Spleen (tissue), 13 donors: ENCODE data around the gene DDX54. TPM values are rescaled to one million over a fixed set of nuclear protein-coding genes. Genes with fewer than 3 reads are reported as not detected.

Source experiments
- DNase-seq: peaks from one replicate; pipeline ENCODE4 v3.0.0-alpha.2; 2020
- H3K27ac ChIP-seq, 8 donors: fragments of 200-600 bp; sonication (generic) in 7 of 8; 1 replicate in 4 of 8; 2 replicates in 4 of 8; pipeline versions ENCODE4 v1.5.0 to v1.8.0; 2016 to 2021; ENCODE audit warnings: inconsistent platforms in 4 of 8, mild to moderate bottlenecking in 4 of 8, moderate library complexity in 1 of 8
- H3K27me3 ChIP-seq, 7 donors: fragments of 200-600 bp; sonication (generic) in 6 of 7; replicated peaks in 1 of 7; 1 replicate in 4 of 7; 2 replicates in 3 of 7; pipeline versions ENCODE4 v1.5.0 to v1.8.0; 2016 to 2021; ENCODE audit warnings: inconsistent platforms in 3 of 7, mild to moderate bottlenecking in 1 of 7
- H3K36me3 ChIP-seq, 6 donors: fragments of 200-600 bp; sonication (generic) in 5 of 6; 1 replicate in 4 of 6; 2 replicates in 2 of 6; pipeline versions ENCODE4 v1.5.0 to v1.8.0; 2016 to 2021; ENCODE audit warnings: inconsistent platforms in 2 of 6
- H3K4me1 ChIP-seq, 6 donors: fragments of 200-600 bp; sonication (generic) in 5 of 6; 1 replicate in 3 of 6; 2 replicates in 3 of 6; pipeline versions ENCODE4 v1.5.0 to v1.8.0; 2016 to 2021; ENCODE audit warnings: inconsistent platforms in 3 of 6
- H3K4me3 ChIP-seq, 8 donors: fragments of 200-600 bp; sonication (generic) in 7 of 8; 1 replicate in 4 of 8; 2 replicates in 4 of 8; pipeline versions ENCODE4 v1.5.0 to v1.8.0; 2016 to 2021; ENCODE audit warnings: inconsistent platforms in 4 of 8, mild to moderate bottlenecking in 4 of 8, moderate library complexity in 2 of 8
- H3K9me3 ChIP-seq, 8 donors: fragments of 200-600 bp; sonication (generic) in 7 of 8; 1 replicate in 4 of 8; 2 replicates in 4 of 8; pipeline versions ENCODE4 v1.5.0 to v1.8.0; 2016 to 2021; ENCODE audit warnings: inconsistent platforms in 4 of 8
- CTCF ChIP-seq, 11 experiments: fragments of 200-600 bp in 7 of 11; fragments of 450-650 bp in 4 of 11; sonication (generic) in 4 of 11; IDR thresholded peaks in 8 of 11; conservative IDR thresholded peaks in 3 of 11; 1 replicate in 7 of 11; 2 replicates in 4 of 11; pipeline versions ENCODE4 v1.4.0 to v1.8.0; 2016 to 2021; ENCODE audit warnings: antibody characterized with exemption in 11 of 11, inconsistent platforms in 4 of 11, mild to moderate bottlenecking in 1 of 11
- POLR2A ChIP-seq, 3 donors: fragments of 450-650 bp; IDR thresholded peaks; one replicate each; pipeline ENCODE4 v1.5.1; 2017; ENCODE audit warnings: antibody characterized with exemption in 3 of 3, mild to moderate bottlenecking in 1 of 3
- POLR2AphosphoS5 ChIP-seq, 3 donors: sonication (generic); formaldehyde crosslinking; IDR thresholded peaks; one replicate each; pipeline ENCODE4 v1.5.1; 2017; ENCODE audit warnings: antibody characterized with exemption in 3 of 3
- WGBS, 5 donors: extraction: QIAGEN DNeasy Blood & Tissue Kit in 3 of 5; methylation state at CpG; one replicate each; pipeline versions ENCODE4 v1.1.5 to v1.1.7; 2013 to 2018; 5-methylcytosine and 5-hydroxymethylcytosine counted together
- intact Hi-C: fragments of 100-400 bp; cut with DNase I; formaldehyde crosslinking; loops from one replicate; pipeline ENCODE4 v1.15.0; 2023; ENCODE audit warnings: low total_unique reads
- long read RNA-seq, 2 donors: transcript quantifications; one replicate each; lab custom pipeline, GENCODE V29; 2026
- polyA plus RNA-seq, 3 donors: library from polyadenylated mRNA; stranded (reverse); fragments of 200-250 nt; gene quantifications; one replicate each; pipeline ENCODE4 v1.2.1, GENCODE V29; 2013
- total RNA-seq, 7 donors: library from RNA; depleted of rRNA in 3 of 7; stranded (reverse); fragments of >200 nt in 3 of 7; fragmentation: NEBNext Ultra II Directional in 4 of 7; extraction: Animal tissue kit (Norgen Biotek cat#: 25700) in 4 of 7; gene quantifications; one replicate each; pipeline versions ENCODE4 v1.1.0 to v1.2.1, GENCODE V29; 2016 to 2021
- donor health status: healthy with polysubstance abuse.
- donor health status: DM: no; HTN: no; CAD: no; lungs with moderate emphysema.
- donor health status: DM: no; HTN: no; CAD: no.
- donor health status: Bipolar disorder and iron deficiency.
- donor health status: healthy.
- donor health status: DM: no; HTN: no; CAD: no.
- donor health status: DM: yes; HTN: yes; CAD: no.

DDX54 gene, protein sequence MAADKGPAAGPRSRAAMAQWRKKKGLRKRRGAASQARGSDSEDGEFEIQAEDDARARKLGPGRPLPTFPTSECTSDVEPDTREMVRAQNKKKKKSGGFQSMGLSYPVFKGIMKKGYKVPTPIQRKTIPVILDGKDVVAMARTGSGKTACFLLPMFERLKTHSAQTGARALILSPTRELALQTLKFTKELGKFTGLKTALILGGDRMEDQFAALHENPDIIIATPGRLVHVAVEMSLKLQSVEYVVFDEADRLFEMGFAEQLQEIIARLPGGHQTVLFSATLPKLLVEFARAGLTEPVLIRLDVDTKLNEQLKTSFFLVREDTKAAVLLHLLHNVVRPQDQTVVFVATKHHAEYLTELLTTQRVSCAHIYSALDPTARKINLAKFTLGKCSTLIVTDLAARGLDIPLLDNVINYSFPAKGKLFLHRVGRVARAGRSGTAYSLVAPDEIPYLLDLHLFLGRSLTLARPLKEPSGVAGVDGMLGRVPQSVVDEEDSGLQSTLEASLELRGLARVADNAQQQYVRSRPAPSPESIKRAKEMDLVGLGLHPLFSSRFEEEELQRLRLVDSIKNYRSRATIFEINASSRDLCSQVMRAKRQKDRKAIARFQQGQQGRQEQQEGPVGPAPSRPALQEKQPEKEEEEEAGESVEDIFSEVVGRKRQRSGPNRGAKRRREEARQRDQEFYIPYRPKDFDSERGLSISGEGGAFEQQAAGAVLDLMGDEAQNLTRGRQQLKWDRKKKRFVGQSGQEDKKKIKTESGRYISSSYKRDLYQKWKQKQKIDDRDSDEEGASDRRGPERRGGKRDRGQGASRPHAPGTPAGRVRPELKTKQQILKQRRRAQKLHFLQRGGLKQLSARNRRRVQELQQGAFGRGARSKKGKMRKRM
- 10 to 100 TPM; 44.4 to 73.1 (median 59.8) TPM for total RNA-seq
- polyA plus RNA-seq: 10 to 100 TPM; 47.9 to 80.3 (median 69.9) TPM
- long read RNA-seq, donor 1, full-length matches to known transcripts: 2 of 2 reads
- long read RNA-seq, donor 1, partial matches to known transcripts: 0 of 2 reads
- long read RNA-seq, donor 1, other reads (novel, unspliced or antisense): 0 of 2 reads
- long read RNA-seq, donor 2, full-length matches to known transcripts: 10 of 15 reads
- long read RNA-seq, donor 2, partial matches to known transcripts: 5 of 15 reads
- long read RNA-seq, donor 2, other reads (novel, unspliced or antisense): 0 of 15 reads

- TF ChIP-seq CTCF (IDR thresholded peaks at IDR 0.05 in 8 of 11, conservative IDR thresholded peaks at IDR 0.05 in 3 of 11) (peak in 1 of 11 experiments; percentile 9), POLR2AphosphoS5 (IDR thresholded peaks at IDR 0.05) (peak; percentile 87 to 93 (median 88)), POLR2A (IDR thresholded peaks at IDR 0.05) (peak in 2 of 3 donors; percentile 42 to 68)
- Histone ChIP-seq H3K27ac (peak within 1 kb of the TSS; percentile 93 to 99 (median 96)), H3K4me3 (peak within 1 kb of the TSS; percentile 89 to 100 (median 100)), H3K4me1 (peaks cover 19 to 61% (median 38%) of the 10 kb centered on the region in 6 donors), H3K36me3 (peaks cover 1 to 49% (median 17%) of the 10 kb centered on the region in 6 donors), H3K27me3 (no peaks in the 10 kb centered on the region), H3K9me3 (no peaks in the 10 kb centered on the region)
- intact Hi-C loops: no loop called here
- WGBS, 5 donors: 0 to 1% (median 0%) methylated on average over 40 to 89 of the region's 89 CpGs
- peak; percentile 95 for DNase-seq
Observed at GRCh38 chr12:113185180-113186032, at the start of gene DDX54, which contains the start of gene RITA1. Gene DDX54, minus strand, starts transcription at chr12:113185478. Its CDS starts 27 bp downstream, at chr12:113185451. Gene RITA1, plus strand, starts transcription at chr12:113185721. Its CDS starts 1,026 bp downstream, at chr12:113186747.

GRCh38 chr12:113234483-113234882, 49.2 kb upstream of the DDX54 start:
- WGBS, 5 donors: 91 to 97% (median 95%) methylated on average over 4 of the region's 4 CpGs
- peaks cover 49 to 100% (median 78%) of the 10 kb centered on the region in 6 donors for H3K4me1 ChIP-seq
- H3K36me3 ChIP-seq: peaks cover 0 to 64% (median 14%) of the 10 kb centered on the region in 6 donors
- H3K4me3 ChIP-seq: no peak overlapping the region
- TF ChIP-seq CTCF (IDR thresholded peaks at IDR 0.05 in 8 of 11, conservative IDR thresholded peaks at IDR 0.05 in 3 of 11) (no peak), POLR2AphosphoS5 (IDR thresholded peaks at IDR 0.05) (no peak), POLR2A (IDR thresholded peaks at IDR 0.05) (no peak)
- no peaks in the 10 kb centered on the region for H3K9me3 ChIP-seq
- intact Hi-C loops: no loop called here
- H3K27ac ChIP-seq: no peak overlapping the region
- no peak for DNase-seq
- H3K27me3 ChIP-seq: no peaks in the 10 kb centered on the region

DNA sequence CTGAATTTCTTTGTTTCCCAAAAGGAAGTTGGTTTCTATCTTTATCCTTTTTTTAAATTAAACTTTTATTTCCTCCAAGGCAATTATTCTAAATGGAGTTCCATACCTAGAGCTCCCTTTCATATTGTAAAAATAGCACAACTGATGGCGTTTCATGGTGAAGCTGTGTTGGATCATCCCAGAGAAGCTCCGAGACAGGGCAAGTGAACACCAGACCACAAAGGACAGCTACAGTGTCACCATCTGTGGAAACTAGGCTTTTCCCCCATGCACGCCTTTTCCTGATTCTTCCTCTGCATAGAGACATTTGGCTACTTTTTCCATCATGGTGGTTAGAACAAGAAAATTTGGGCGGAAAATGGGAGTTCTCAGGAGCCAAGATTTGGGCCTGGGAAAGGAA, 48.7 kb upstream of the DDX54 start:
- Histone ChIP-seq H3K4me3 (no peak overlapping the region), H3K27me3 (no peaks in the 10 kb centered on the region), H3K36me3 (peaks cover 0 to 61% (median 14%) of the 10 kb centered on the region in 6 donors), H3K4me1 (peaks cover 52 to 100% (median 81%) of the 10 kb centered on the region in 6 donors), H3K9me3 (no peaks in the 10 kb centered on the region), H3K27ac (peak overlapping the region in 3 of 8 donors; percentile 63 to 79 (median 78))
- no peak for DNase-seq
- intact Hi-C loops: no loop called here
- TF ChIP-seq CTCF (IDR thresholded peaks at IDR 0.05 in 8 of 11, conservative IDR thresholded peaks at IDR 0.05 in 3 of 11): no peak
- TF ChIP-seq POLR2AphosphoS5 (IDR thresholded peaks at IDR 0.05): no peak
- no peak for TF ChIP-seq POLR2A (IDR thresholded peaks at IDR 0.05)
- WGBS, 5 donors: 90 to 94% (median 92%) methylated on average over 4 of the region's 4 CpGs
